IPS-20b (cell line): ENCODE data around the gene CPB2.

Experiments
- H3K27ac ChIP-seq: one replicate; pipeline ENCODE4 v1.5.1; 2013; ENCODE audit warnings: low read length
- H3K27me3 ChIP-seq: 2 replicates; pipeline ENCODE4 v1.6.1; 2013; ENCODE audit warnings: mild to moderate bottlenecking, low read length, inconsistent platforms; ENCODE audit not compliant: insufficient read depth
- H3K36me3 ChIP-seq: 2 replicates; pipeline ENCODE4 v1.6.1; 2013; ENCODE audit warnings: low read depth, mild to moderate bottlenecking, inconsistent platforms, low read length, moderate library complexity; ENCODE audit not compliant: insufficient read depth
- H3K4me1 ChIP-seq: 2 replicates; pipeline ENCODE4 v1.6.1; 2013; ENCODE audit warnings: mild to moderate bottlenecking, control low read depth, inconsistent platforms, low read length, moderate library complexity; ENCODE audit not compliant: insufficient read depth
- H3K4me3 ChIP-seq: 2 replicates; pipeline ENCODE4 v1.5.1; 2013; ENCODE audit warnings: mild to moderate bottlenecking, low read length, inconsistent platforms
- H3K9ac ChIP-seq: 2 replicates; pipeline ENCODE4 v1.6.1; 2013; ENCODE audit warnings: low read depth, mild to moderate bottlenecking, inconsistent platforms, low read length, moderate library complexity
- H3K9me3 ChIP-seq: 2 replicates; pipeline ENCODE4 v1.6.1; 2013; ENCODE audit warnings: mild to moderate bottlenecking, low read depth, low read length, inconsistent platforms; ENCODE audit not compliant: insufficient read depth

The CPB2 gene

DNA sequence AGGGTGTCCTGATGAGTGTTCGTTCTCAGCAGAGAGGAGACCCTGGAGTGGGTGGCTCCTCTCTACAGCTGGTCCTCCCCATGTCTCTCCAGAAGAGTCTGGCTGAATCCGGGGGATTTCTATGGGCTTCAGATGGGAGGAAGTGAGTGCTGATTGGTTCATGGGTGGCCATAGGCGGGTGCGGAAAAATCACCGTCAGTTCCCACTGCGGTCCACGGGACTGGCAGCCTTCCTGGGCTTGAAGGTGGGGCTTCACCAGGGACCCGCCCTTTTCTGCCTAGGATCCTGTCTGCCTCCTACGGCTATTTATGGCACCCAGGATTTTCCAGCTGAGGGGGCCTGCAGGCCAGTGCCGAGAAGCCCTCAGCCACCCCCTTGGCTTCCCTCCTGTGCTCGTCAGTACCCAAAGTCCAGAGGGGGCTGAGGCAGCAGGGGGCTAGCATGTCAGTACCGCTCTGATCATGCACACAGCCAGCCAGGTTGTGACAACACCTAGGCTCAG is 18.4 kb downstream of the CPB2 start:
- no peaks in the 10 kb centered on the region for H3K4me1 ChIP-seq
- H3K27ac ChIP-seq = no peak overlapping the region
- H3K36me3 ChIP-seq = no peaks in the 10 kb centered on the region
- H3K9ac ChIP-seq = no peak overlapping the region
- no peaks in the 10 kb centered on the region for H3K27me3 ChIP-seq
- H3K9me3 ChIP-seq = no peaks in the 10 kb centered on the region
- no peak overlapping the region for H3K4me3 ChIP-seq

- no peak overlapping the region for H3K9ac ChIP-seq
- no peaks in the 10 kb centered on the region for H3K4me1 ChIP-seq
- H3K36me3 ChIP-seq = no peaks in the 10 kb centered on the region
- no peaks in the 10 kb centered on the region for H3K27me3 ChIP-seq
- H3K27ac ChIP-seq = no peak overlapping the region
- no peaks in the 10 kb centered on the region for H3K9me3 ChIP-seq
- no peak overlapping the region for H3K4me3 ChIP-seq
Measured at GRCh38 chr13:46085737-46086136, 19.1 kb downstream of the CPB2 start.

DNA sequence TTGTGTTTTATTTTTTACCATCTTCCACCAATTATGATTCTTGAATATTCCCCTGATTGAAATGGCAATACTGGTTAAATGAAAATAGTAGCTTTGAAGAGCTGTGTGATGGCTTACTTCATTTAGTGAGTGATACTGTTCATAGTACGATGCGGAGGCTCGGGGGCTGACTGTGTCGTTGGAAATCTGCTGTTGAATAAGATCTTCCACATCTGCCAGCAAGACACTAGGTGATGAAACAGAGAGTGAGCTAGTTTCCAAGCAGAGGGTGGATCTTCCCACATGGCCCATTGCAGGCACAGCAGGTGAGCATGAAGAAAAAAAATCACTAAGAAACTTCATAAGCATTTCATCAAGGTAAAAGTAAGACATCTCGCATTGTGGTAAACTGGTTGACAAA is 22.5 kb downstream of the CPB2 start:
- Histone ChIP-seq H3K27ac (no peak overlapping the region), H3K4me3 (no peak overlapping the region), H3K4me1 (no peaks in the 10 kb centered on the region), H3K9ac (no peak overlapping the region), H3K9me3 (no peaks in the 10 kb centered on the region), H3K36me3 (no peaks in the 10 kb centered on the region), H3K27me3 (no peaks in the 10 kb centered on the region)

- H3K36me3 ChIP-seq = no peaks in the 10 kb centered on the region
- no peak overlapping the region for H3K4me3 ChIP-seq
- H3K27ac ChIP-seq = no peak overlapping the region
- no peak overlapping the region for H3K9ac ChIP-seq
- no peaks in the 10 kb centered on the region for H3K27me3 ChIP-seq
- H3K4me1 ChIP-seq = no peaks in the 10 kb centered on the region
- H3K9me3 ChIP-seq = no peaks in the 10 kb centered on the region
Measured at GRCh38 chr13:46079770-46080169, 25.1 kb downstream of the CPB2 start.

DNA sequence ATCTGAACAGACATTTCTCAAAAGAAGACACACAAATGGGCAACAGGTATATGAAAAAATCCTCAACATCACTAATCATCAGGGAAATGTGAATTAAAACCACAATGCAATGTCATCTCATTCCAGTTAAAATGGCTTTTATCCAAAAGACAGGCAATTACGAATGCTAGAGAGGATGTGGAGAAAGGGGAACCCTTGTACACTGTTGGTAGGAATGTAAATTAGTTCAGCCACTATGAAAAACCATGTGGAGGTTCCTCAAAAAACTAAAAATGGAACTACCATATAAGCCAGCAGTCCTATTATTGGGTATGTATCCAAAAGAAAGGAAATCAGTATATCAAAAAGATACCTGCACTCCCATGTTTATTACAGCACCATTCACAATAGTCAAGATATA is 27.6 kb downstream of the CPB2 start:
- Histone ChIP-seq H3K27ac (no peak overlapping the region), H3K9me3 (no peaks in the 10 kb centered on the region), H3K36me3 (no peaks in the 10 kb centered on the region), H3K4me3 (no peak overlapping the region), H3K4me1 (no peaks in the 10 kb centered on the region), H3K9ac (no peak overlapping the region), H3K27me3 (no peaks in the 10 kb centered on the region)

GRCh38 chr13:46076827-46077226 is 28.0 kb downstream of the CPB2 start:
- Histone ChIP-seq H3K4me1 (no peaks in the 10 kb centered on the region), H3K9ac (no peak overlapping the region), H3K4me3 (no peak overlapping the region), H3K9me3 (no peaks in the 10 kb centered on the region), H3K36me3 (no peaks in the 10 kb centered on the region), H3K27ac (no peak overlapping the region), H3K27me3 (no peaks in the 10 kb centered on the region)

DNA sequence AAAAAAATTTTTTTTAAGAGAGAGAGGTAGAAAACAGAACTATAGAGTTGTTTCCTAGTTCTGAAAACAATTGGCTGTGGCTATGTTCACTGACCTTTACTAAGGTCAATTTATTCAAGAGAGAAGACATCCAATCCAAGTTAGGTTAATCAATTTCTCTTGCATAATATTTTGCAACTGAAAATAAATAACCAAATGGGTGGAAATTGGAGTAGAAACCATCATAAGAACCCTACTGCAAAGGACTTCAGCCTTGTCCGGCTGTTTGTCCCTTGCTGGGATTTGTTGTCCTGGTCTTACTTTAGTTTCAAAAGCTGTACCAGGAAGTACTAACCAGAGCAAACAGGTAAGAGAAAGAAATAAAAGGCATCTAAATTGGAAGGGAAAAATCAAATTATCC is 29.0 kb downstream of the CPB2 start:
- Histone ChIP-seq H3K4me1 (no peaks in the 10 kb centered on the region), H3K9me3 (no peaks in the 10 kb centered on the region), H3K27me3 (no peaks in the 10 kb centered on the region), H3K36me3 (no peaks in the 10 kb centered on the region), H3K27ac (no peak overlapping the region), H3K9ac (no peak overlapping the region), H3K4me3 (no peak overlapping the region)

- Histone ChIP-seq H3K9me3 (no peaks in the 10 kb centered on the region), H3K4me3 (no peak overlapping the region), H3K27ac (no peak overlapping the region), H3K27me3 (no peaks in the 10 kb centered on the region), H3K9ac (no peak overlapping the region), H3K36me3 (no peaks in the 10 kb centered on the region), H3K4me1 (no peaks in the 10 kb centered on the region)
Measured at GRCh38 chr13:46071590-46072249, 33.1 kb downstream of the CPB2 start.

DNA sequence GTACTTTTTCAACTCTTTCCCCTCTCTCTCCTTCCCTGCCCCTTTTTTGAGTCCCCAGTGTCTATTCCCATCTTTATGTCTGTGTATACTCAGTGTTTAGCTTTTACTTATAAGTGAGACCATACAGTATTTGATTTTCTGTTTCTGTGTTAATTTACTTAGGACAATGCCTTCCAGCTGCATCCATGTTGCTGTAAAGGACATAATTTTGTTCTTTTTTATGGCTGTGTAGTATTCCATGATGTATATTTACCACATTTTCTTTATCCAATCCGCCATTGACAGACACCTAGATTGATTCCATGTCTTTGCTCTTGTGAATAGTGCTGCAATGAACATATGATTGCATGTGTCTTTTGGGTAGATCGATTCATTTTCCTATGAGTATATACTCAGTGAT is 41.5 kb downstream of the CPB2 start:
- H3K4me1 ChIP-seq = no peaks in the 10 kb centered on the region
- no peak overlapping the region for H3K9ac ChIP-seq
- H3K27ac ChIP-seq = no peak overlapping the region
- no peaks in the 10 kb centered on the region for H3K36me3 ChIP-seq
- H3K4me3 ChIP-seq = no peak overlapping the region
- H3K9me3 ChIP-seq = no peaks in the 10 kb centered on the region; the same call in 1 of the 2 replicates
- no peaks in the 10 kb centered on the region for H3K27me3 ChIP-seq

DNA sequence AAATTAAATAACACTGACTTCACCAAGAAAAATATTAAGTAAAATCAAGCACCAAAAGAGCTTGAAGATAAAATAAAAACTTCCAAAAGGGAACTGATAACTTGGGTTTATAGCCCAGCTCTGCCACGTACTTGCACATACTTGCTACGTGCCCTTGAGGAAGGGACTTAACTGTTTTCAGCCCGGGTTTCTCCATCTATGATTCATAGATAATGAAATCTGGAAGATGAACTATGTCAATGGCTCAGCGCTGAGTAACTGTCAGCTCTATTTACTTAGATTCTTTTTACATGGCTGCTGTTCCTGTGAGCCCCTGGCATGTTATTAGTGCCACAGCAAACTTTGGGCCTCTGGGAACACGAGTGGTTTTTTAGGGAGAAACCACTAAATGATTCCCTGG is 42.6 kb downstream of the CPB2 start:
- Histone ChIP-seq H3K9me3 (no peaks in the 10 kb centered on the region; the same call in 1 of the 2 replicates), H3K27ac (no peak overlapping the region), H3K9ac (no peak overlapping the region), H3K4me3 (no peak overlapping the region), H3K36me3 (no peaks in the 10 kb centered on the region), H3K27me3 (no peaks in the 10 kb centered on the region), H3K4me1 (no peaks in the 10 kb centered on the region)

- no peak overlapping the region for H3K9ac ChIP-seq
- H3K9me3 ChIP-seq = no peaks in the 10 kb centered on the region; the same call in 1 of the 2 replicates
- H3K27me3 ChIP-seq = no peaks in the 10 kb centered on the region
- no peaks in the 10 kb centered on the region for H3K4me1 ChIP-seq
- no peak overlapping the region for H3K27ac ChIP-seq
- no peaks in the 10 kb centered on the region for H3K36me3 ChIP-seq
- no peak overlapping the region for H3K4me3 ChIP-seq
Measured at GRCh38 chr13:46059405-46059804, 45.4 kb downstream of the CPB2 start.

DNA sequence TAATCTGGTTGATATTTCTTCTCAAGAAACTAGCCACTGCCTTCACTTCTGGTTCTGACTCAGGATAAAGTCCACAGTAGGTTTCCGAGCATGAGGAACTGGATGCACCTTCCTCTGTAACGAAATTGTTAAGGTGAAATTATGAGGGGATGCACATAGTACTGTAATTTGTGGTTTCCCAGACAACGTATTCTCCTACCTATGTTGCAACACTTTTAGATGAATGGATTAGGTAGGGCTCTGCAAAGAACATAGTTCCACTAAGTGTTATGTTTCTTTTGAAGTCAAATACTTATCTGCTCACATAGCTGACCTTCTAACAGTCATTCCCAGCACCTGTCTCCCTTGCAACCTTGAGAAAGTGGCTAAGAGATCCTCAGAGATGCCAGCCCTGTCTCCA is 46.6 kb downstream of the CPB2 start:
- no peak overlapping the region for H3K4me3 ChIP-seq
- H3K27ac ChIP-seq = no peak overlapping the region
- no peaks in the 10 kb centered on the region; the same call in 1 of the 2 replicates for H3K9me3 ChIP-seq
- H3K9ac ChIP-seq = no peak overlapping the region
- H3K4me1 ChIP-seq = no peaks in the 10 kb centered on the region; the same call in 1 of the 2 replicates
- H3K36me3 ChIP-seq = no peaks in the 10 kb centered on the region
- no peaks in the 10 kb centered on the region for H3K27me3 ChIP-seq
